Astrocyte (in vitro differentiated cells and primary cell): ENCODE results near the gene TEX22. TPM values are rescaled to one million over a fixed set of nuclear protein-coding genes. Genes with fewer than 3 reads are reported as not detected.

Source experiments
- DNase-seq: peaks from one replicate; pipeline ENCODE4 v3.0.0-alpha.2; 2010; ENCODE audit warnings: low read depth
- FAIRE-seq: peaks from 2 replicates; lab custom pipeline; 2011; peaks lifted over from hg19 to GRCh38; lab: Jason Lieb, UNC
- H2AFZ ChIP-seq: 2 replicates; pipeline ENCODE4 v1.6.0; 2012; ENCODE audit warnings: low read depth, low read length, inconsistent platforms
- H3K27ac ChIP-seq: 2 replicates; pipeline ENCODE4 v1.5.1; 2011; ENCODE audit warnings: low read depth, low read length, inconsistent platforms
- H3K27me3 ChIP-seq: 2 replicates; pipeline ENCODE4 v1.6.0; 2011; ENCODE audit warnings: low read length, inconsistent platforms; ENCODE audit not compliant: insufficient read depth
- H3K36me3 ChIP-seq: 2 replicates; pipeline ENCODE4 v1.5.1; 2011; ENCODE audit warnings: low read length, inconsistent platforms; ENCODE audit not compliant: insufficient read depth
- H3K4me1 ChIP-seq: 2 replicates; pipeline ENCODE4 v1.5.1; 2011; ENCODE audit warnings: low read length, inconsistent platforms; ENCODE audit not compliant: insufficient read depth
- H3K4me2 ChIP-seq: 2 replicates; pipeline ENCODE4 v1.6.0; 2012; ENCODE audit warnings: low read length, inconsistent platforms
- H3K4me3 ChIP-seq: 2 replicates; pipeline ENCODE4 v1.5.1; 2011; ENCODE audit warnings: low read depth, mild to moderate bottlenecking, low read length, inconsistent platforms; ENCODE audit not compliant: insufficient read depth
- H3K79me2 ChIP-seq: 2 replicates; pipeline ENCODE4 v1.6.0; 2012; ENCODE audit warnings: mild to moderate bottlenecking, low read length, inconsistent platforms; ENCODE audit not compliant: insufficient read depth
- H3K9ac ChIP-seq: 2 replicates; pipeline ENCODE4 v1.6.0; 2012; ENCODE audit warnings: mild to moderate bottlenecking, low read length, inconsistent platforms
- H3K9me3 ChIP-seq: 2 replicates; pipeline ENCODE4 v1.5.1; 2012; ENCODE audit warnings: low read depth, mild to moderate bottlenecking, low read length, inconsistent platforms; ENCODE audit not compliant: insufficient read depth
- H4K20me1 ChIP-seq: 2 replicates; pipeline ENCODE4 v1.6.0; 2012; ENCODE audit warnings: low read length, inconsistent platforms; ENCODE audit not compliant: insufficient read depth
- H3K27ac Mint-ChIP-seq: one replicate; pipeline ENCODE4 v1.8.0; 2021; ENCODE audit warnings: mild to moderate bottlenecking, mixed read lengths; ENCODE audit not compliant: unreplicated experiment
- H3K27me3 Mint-ChIP-seq: one replicate; pipeline ENCODE4 v1.8.0; 2021; ENCODE audit warnings: low read depth, mixed read lengths; ENCODE audit not compliant: unreplicated experiment
- H3K36me3 Mint-ChIP-seq: one replicate; pipeline ENCODE4 v1.8.0; 2021; ENCODE audit warnings: low read depth, mixed read lengths; ENCODE audit not compliant: unreplicated experiment
- H3K4me1 Mint-ChIP-seq: one replicate; pipeline ENCODE4 v1.8.0; 2021; ENCODE audit warnings: low read depth, mixed read lengths; ENCODE audit not compliant: unreplicated experiment
- H3K4me3 Mint-ChIP-seq: one replicate; pipeline ENCODE4 v1.8.0; 2021; ENCODE audit warnings: mild to moderate bottlenecking, moderate library complexity, mixed read lengths; ENCODE audit not compliant: unreplicated experiment
- H3K9me3 Mint-ChIP-seq: one replicate; pipeline ENCODE4 v1.8.0; 2021; ENCODE audit warnings: mild to moderate bottlenecking, mixed read lengths; ENCODE audit not compliant: unreplicated experiment
- EZH2 ChIP-seq: IDR thresholded peaks from 2 replicates; pipeline ENCODE4 v1.6.1; 2012; ENCODE audit warnings: mild to moderate bottlenecking, low read length, inconsistent platforms; ENCODE audit not compliant: insufficient read depth
- total RNA-seq: library from RNA; stranded (reverse); gene quantifications from 2 replicates; pipeline ENCODE4 v1.2.1, GENCODE V29; 2021
- TF ChIP-seq, protein P1 (sequence below): IDR thresholded peaks from 2 replicates; pipeline ENCODE4 v1.5.1; 2011; ENCODE audit warnings: low read depth, mild to moderate bottlenecking, inconsistent platforms, low read length, moderate library complexity; ENCODE audit not compliant: insufficient read depth

The TEX22 gene
- total RNA-seq, 1 donor from 2014 or later: 1.2 TPM

DNA sequence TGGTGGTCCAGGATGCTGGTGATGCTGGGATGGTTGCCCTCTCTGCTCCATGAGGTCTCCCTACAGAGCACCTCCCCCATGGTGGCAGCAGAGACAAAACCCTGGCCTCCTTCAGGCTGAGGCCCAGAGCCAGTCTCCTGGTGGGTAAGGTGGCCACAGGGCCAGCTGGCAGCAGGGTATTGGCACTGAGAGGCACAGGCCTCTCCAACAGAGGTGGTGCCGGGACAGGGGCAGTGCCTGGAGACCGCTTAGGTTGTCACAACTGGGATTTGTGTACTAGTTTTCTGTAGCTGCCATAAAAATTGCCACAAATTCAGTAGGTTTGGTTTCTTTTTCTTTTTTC, 15.2 kb downstream of the TEX22 start:
- peaks cover 23% of the 10 kb centered on the region for H3K27me3 Mint-ChIP-seq

DNA sequence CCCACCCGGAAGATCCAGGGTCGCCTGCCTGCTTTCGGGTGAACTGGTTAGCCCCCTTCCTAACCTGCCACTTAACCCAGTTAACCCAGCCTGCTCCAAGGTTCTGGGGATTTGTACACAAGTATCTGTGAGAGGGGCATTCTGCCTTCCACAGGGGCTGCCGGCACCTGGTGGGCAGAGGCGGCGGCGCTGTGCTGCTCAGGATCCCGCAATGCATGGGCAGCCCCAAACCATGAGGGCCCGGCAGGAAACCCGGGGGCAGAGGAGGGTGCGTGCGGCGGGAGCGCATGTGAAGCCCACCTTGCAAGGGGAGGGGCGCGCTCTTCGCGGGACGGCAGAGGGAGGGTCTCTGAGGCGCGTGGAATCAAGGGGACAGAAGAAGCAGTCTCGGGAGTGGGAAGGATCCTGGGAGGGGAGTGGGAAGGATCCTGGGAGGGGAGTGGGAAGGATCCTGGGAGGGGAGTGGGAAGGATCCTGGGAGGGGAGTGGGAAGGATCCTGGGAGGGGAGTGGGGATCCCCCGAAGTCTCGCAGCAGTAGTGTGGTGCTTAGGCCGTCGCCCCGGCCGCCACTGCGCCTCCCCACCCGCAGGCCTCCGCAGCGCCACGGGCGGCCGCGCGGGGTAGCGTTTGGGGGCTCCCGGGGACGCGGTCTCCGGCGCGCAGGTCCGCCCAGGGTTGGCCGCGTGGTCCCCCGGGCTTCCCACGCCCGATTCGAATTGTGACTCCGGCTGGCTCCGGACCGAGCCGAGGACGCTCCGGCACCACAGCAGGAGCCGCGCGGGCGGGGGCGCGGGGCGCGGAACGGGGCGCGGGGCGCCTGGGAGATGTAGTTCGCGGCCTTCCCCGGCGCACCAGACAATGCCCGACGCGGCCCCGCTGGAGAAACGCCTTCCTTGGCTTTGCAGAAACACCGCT, 16.4 kb downstream of the TEX22 start:
- Histone ChIP-seq H3K79me2 (peaks cover 8% of the 10 kb centered on the region), H3K4me3 (peak overlapping the region; percentile 32), H3K9me3 (no peaks in the 10 kb centered on the region), H3K36me3 (no peaks in the 10 kb centered on the region), H3K9ac (peak overlapping the region; percentile 65), H2AFZ (peak overlapping the region; percentile 83), H4K20me1 (peaks cover 4% of the 10 kb centered on the region), H3K4me2 (peak overlapping the region; percentile 84), H3K27me3 (peaks cover 6% of the 10 kb centered on the region), H3K4me1 (peaks cover 11% of the 10 kb centered on the region), H3K27ac (no peak overlapping the region)
- DNase-seq: peak; percentile 36
- Mint-ChIP-seq H3K36me3 (peaks cover 6% of the 10 kb centered on the region), H3K27ac (no peak overlapping the region), H3K4me1 (no peaks in the 10 kb centered on the region), H3K4me3 (peak overlapping the region; percentile 78), H3K9me3 (no peaks in the 10 kb centered on the region), H3K27me3 (peaks cover 25% of the 10 kb centered on the region)
- no peak for FAIRE-seq
- no peak for TF ChIP-seq EZH2
- TF ChIP-seq, protein P1, sequence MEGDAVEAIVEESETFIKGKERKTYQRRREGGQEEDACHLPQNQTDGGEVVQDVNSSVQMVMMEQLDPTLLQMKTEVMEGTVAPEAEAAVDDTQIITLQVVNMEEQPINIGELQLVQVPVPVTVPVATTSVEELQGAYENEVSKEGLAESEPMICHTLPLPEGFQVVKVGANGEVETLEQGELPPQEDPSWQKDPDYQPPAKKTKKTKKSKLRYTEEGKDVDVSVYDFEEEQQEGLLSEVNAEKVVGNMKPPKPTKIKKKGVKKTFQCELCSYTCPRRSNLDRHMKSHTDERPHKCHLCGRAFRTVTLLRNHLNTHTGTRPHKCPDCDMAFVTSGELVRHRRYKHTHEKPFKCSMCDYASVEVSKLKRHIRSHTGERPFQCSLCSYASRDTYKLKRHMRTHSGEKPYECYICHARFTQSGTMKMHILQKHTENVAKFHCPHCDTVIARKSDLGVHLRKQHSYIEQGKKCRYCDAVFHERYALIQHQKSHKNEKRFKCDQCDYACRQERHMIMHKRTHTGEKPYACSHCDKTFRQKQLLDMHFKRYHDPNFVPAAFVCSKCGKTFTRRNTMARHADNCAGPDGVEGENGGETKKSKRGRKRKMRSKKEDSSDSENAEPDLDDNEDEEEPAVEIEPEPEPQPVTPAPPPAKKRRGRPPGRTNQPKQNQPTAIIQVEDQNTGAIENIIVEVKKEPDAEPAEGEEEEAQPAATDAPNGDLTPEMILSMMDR: peak; percentile 16

More for the DNA sequence above, 15.2 kb downstream of the TEX22 start:
- no peak overlapping the region for H2AFZ ChIP-seq
- peaks cover 4% of the 10 kb centered on the region for H4K20me1 ChIP-seq
- no peak overlapping the region for H3K27ac ChIP-seq
- peaks cover 6% of the 10 kb centered on the region for H3K27me3 ChIP-seq
- H3K9me3 Mint-ChIP-seq: no peaks in the 10 kb centered on the region
- no peak overlapping the region for H3K9ac ChIP-seq
- peaks cover 3% of the 10 kb centered on the region for H3K4me1 ChIP-seq
- no peaks in the 10 kb centered on the region for H3K36me3 ChIP-seq
- no peak overlapping the region for H3K4me3 ChIP-seq
- H3K27ac Mint-ChIP-seq: no peak overlapping the region
- no peak for TF ChIP-seq EZH2
- TF ChIP-seq, protein P1: no peak
- peaks cover 8% of the 10 kb centered on the region for H3K36me3 Mint-ChIP-seq
- DNase-seq (no peak), FAIRE-seq (no peak)
- no peaks in the 10 kb centered on the region for H3K4me1 Mint-ChIP-seq
- H3K4me3 Mint-ChIP-seq: no peak overlapping the region
- H3K4me2 ChIP-seq: no peak overlapping the region
- no peaks in the 10 kb centered on the region for H3K9me3 ChIP-seq
- no peaks in the 10 kb centered on the region for H3K79me2 ChIP-seq
